ENCODE measurements around the gene MED16. TPM values are rescaled to one million over a fixed set of nuclear protein-coding genes. Genes with fewer than 3 reads are reported as not detected.
"Not testable (repeated sequence)": the region's sequence is repeated elsewhere in the genome, so short reads cannot be mapped to it uniquely, and the experiment has no call there.

MED16 gene
- total and polyA plus RNA-seq, 12 donors: 5.3 to 139 (median 62.6) TPM

- no peak overlapping the region for H3K4me3 ChIP-seq
- H3K4me1 ChIP-seq (replicated peaks in 1 of 2): peaks cover 0 to 10% of the 10 kb centered on the region in 2 donors
- intact Hi-C loops (cut with DNase I): loop anchor here in 1 of 2 donors (10.0 kb wide), 1 partner anchor 80 kb away; no protein-coding TSS in a partner anchor
- TF ChIP-seq POLR2A (IDR thresholded peaks at IDR 0.05): no peak
- TF ChIP-seq CTCF (IDR thresholded peaks at IDR 0.05): no peak
- no peak overlapping the region for H3K27ac ChIP-seq
- peaks cover 9% of the 10 kb centered on the region for H3K27me3 ChIP-seq
- WGBS, 4 donors: 68 to 76% (median 72%) methylated on average over 6 of the region's 6 CpGs
- DNase-seq: no peak
- H3K36me3 ChIP-seq (replicated peaks in 1 of 2): no peaks in the 10 kb centered on the region
- no peaks in the 10 kb centered on the region for H3K9me3 ChIP-seq (replicated peaks in 1 of 3)
These were observed 38.4 kb downstream of the MED16 start for GRCh38 chr19:854549-854948.

GRCh38 chr19:853614-854220 is 39.3 kb downstream of the MED16 start:
- H3K9me3 ChIP-seq (replicated peaks in 1 of 3); H3K27me3 ChIP-seq; H3K36me3 ChIP-seq (replicated peaks in 1 of 2); H3K4me1 ChIP-seq (replicated peaks in 1 of 2); DNase-seq; H3K4me3 ChIP-seq; H3K27ac ChIP-seq: not testable (repeated sequence)
- intact Hi-C loops (cut with DNase I): loop anchor here in 1 of 2 donors (10.0 kb wide), 1 partner anchor 79 kb away; no protein-coding TSS in a partner anchor
- WGBS, 4 donors: 71 to 79% (median 78%) methylated on average over 4 to 11 of the region's 17 CpGs

GRCh38 chr19:853014-853585 is 39.9 kb downstream of the MED16 start:
- no peak for TF ChIP-seq CTCF (IDR thresholded peaks at IDR 0.05)
- TF ChIP-seq POLR2A (IDR thresholded peaks at IDR 0.05): no peak
- H3K36me3 ChIP-seq (replicated peaks in 1 of 2): no peaks in the 10 kb centered on the region
- intact Hi-C loops (cut with DNase I): loop anchor here in 1 of 2 donors (10.0 kb wide), 1 partner anchor 78 kb away; no protein-coding TSS in a partner anchor
- H3K4me3 ChIP-seq: no peak overlapping the region
- H3K27me3 ChIP-seq: peaks cover 9% of the 10 kb centered on the region
- H3K27ac ChIP-seq: no peak overlapping the region
- H3K9me3 ChIP-seq (replicated peaks in 1 of 3): no peaks in the 10 kb centered on the region
- 15 to 35% (median 31%) methylated on average over 4 to 67 of the region's 67 CpGs for WGBS, 4 donors
- H3K4me1 ChIP-seq (replicated peaks in 1 of 2): peaks cover 0 to 10% of the 10 kb centered on the region in 2 donors
- no peak for DNase-seq

- Histone ChIP-seq H3K27ac (peak within 1 kb of the TSS; percentile 21 to 92 (median 65)), H3K4me1 (replicated peaks in 1 of 2) (peaks cover 0 to 10% of the 10 kb centered on the region in 2 donors), H3K9me3 (replicated peaks in 1 of 3) (no peaks in the 10 kb centered on the region), H3K36me3 (replicated peaks in 1 of 2) (no peaks in the 10 kb centered on the region), H3K4me3 (no peak within 1 kb of the TSS), H3K27me3 (peaks cover 9% of the 10 kb centered on the region)
- 57 to 78% (median 61%) methylated on average over 14 to 55 of the region's 55 CpGs for WGBS, 4 donors
- TF ChIP-seq POLR2A (IDR thresholded peaks at IDR 0.05): no peak
- TF ChIP-seq CTCF (IDR thresholded peaks at IDR 0.05): no peak
- DNase-seq: no peak
- intact Hi-C loops (cut with DNase I): loop anchor here in 1 of 2 donors (10.0 kb wide), 1 partner anchor 78 kb away; no protein-coding TSS in a partner anchor
These were observed 40.6 kb downstream of the MED16 start, which contains the start of gene ELANE for GRCh38 chr19:852136-853013. Gene ELANE (plus strand): TSS chr19:852303. CDS start chr19:852329, 26 bp downstream.

Data from adrenal gland (tissue), 12 donors.